ENCODE data around the gene EXOC6.

The EXOC6 gene

GRCh38 chr10:93067443-93068365, 219.4 kb downstream of the EXOC6 start:
- no peak for DNase-seq

DNA sequence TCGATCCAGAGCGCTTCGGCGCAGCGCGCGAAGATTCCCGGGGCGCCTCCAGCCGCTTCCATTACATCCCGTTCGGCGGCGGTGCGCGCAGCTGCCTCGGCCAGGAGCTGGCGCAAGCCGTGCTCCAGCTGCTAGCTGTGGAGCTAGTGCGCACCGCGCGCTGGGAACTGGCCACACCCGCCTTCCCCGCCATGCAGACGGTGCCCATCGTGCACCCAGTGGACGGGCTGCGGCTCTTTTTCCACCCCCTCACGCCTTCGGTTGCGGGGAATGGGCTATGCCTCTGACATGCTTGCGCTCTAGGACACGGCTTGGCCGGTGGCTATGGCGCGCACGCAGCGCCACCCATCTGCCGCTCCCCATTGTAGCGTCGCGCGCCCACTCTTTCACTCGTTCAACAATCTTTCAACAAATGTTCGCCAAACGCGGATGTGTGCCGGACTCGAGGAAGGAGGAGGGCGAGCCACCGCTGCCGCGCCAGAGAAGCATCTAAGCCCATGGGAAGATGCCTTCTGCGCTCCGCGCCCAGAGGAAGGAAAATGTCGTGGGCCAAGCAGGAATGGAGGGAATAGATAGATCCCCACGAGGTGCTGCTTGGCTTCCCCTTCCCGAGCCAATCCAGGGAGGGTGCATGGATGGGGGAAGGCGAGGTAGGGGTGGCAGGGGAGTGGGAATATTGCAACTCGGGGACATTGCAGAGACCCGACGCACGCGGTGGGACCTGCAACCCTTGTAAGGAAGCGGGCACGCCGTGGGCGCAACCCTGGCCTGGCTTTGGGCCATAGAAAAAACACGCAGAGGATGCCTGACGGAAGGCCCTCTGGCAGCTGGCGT, 220.3 kb downstream of the EXOC6 start:
- DNase-seq, result no peak

GRCh38 chr10:93069245-93069561, 220.9 kb downstream of the EXOC6 start:
- DNase-seq, result no peak

- DNase-seq, result no peak
These were observed 222.3 kb downstream of the EXOC6 start for GRCh38 chr10:93070378-93071176.

DNA sequence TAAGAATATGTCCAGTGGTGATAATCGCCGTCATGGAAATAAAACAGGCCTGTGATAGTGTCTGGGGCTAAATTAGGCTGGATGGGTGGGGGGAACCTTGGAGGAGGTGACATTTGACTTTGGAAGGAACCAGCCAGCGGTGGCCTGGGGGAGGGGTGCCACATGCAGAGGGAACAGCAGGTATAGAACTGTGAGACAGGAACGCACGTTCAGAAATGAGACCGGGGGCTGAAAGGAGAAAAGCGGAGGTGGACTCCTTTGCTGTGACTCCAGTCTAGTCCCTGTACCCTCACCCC, 222.8 kb downstream of the EXOC6 start:
- DNase-seq, result no peak

- DNase-seq, result no peak
These were observed 223.4 kb downstream of the EXOC6 start for GRCh38 chr10:93071674-93072224.

GRCh38 chr10:93072225-93072712, 223.9 kb downstream of the EXOC6 start:
- no peak for DNase-seq

DNA sequence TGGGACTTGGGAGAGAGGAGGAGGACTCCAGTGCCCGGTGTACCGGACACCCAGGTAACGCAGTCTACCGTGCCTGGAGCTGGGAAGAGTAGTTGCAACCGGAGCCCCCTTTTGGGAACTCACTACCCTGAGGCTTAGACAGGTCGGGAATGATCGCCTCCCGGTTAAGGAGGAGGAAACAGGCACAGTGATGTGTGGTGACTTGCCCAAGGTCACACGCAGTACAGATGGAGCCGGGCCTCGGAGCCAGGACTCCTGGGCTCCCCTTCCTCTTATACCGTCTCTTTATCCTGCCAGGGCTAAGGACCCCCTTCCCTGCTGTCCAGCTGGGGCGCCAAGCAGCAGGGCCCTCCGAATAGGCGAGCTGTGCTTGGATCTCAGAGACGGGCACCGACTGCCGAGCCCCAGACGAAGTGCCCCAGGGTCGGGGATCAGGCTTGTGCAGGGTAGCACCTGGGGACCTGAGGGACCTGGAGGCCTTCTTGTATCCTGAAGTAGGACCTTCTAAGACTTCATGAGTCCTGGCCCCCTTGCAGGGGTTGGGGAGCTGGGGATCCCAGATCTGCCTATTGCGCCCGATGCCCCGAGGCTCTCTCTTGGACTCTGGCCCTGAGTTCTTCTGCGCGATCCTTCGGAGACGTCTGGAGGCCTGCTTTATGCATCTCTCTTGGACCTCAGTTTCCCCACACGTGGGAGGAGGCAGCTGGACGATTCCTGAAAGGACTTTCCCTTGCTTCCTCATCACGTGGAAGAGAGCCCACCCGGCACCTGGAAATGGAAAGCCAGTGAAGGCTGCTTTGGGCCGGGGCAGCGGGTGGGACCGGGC, 224.6 kb downstream of the EXOC6 start:
- no peak for DNase-seq

DNA sequence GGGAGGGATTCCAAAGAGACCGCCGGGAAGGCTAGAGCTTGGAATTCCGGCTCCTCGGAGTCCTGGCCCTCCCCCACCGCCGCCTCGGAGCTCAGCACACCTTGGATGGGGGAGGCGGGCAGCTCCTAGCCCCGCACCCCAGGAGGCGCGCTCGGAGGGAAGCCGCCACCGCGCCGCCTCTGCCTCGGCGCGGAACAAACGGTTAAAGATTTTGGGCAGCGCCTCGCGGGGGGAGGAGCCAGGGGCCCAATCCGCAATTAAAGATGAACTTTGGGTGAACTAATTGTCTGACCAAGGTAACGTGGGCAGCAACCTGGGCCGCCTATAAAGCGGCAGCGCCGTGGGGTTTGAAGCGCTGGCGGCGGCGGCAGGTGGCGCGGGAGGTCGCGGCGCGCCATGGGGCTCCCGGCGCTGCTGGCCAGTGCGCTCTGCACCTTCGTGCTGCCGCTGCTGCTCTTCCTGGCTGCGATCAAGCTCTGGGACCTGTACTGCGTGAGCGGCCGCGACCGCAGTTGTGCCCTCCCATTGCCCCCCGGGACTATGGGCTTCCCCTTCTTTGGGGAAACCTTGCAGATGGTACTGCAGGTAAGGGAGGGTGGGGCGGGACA, 225.3 kb downstream of the EXOC6 start, which contains the start of gene CYP26A1:
TSS of gene CYP26A1 (plus strand) at position 355 of the 608 bp plus-strand sequence. CDS start at position 397, 42 bp downstream.
- no peak for DNase-seq

DNA sequence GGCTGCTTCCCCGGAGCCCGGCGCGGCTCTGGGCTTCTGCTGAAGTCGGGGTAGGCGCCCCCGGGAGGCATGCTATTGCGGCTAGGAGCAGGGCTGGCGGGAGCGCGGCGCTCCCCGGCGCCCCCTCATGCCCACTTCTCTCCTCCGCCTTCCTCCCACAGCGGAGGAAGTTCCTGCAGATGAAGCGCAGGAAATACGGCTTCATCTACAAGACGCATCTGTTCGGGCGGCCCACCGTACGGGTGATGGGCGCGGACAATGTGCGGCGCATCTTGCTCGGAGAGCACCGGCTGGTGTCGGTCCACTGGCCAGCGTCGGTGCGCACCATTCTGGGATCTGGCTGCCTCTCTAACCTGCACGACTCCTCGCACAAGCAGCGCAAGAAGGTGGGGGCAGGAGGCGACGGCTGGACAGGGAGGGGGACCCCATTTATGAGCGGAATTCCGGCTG, 225.9 kb downstream of the EXOC6 start:
- no peak for DNase-seq

DNA sequence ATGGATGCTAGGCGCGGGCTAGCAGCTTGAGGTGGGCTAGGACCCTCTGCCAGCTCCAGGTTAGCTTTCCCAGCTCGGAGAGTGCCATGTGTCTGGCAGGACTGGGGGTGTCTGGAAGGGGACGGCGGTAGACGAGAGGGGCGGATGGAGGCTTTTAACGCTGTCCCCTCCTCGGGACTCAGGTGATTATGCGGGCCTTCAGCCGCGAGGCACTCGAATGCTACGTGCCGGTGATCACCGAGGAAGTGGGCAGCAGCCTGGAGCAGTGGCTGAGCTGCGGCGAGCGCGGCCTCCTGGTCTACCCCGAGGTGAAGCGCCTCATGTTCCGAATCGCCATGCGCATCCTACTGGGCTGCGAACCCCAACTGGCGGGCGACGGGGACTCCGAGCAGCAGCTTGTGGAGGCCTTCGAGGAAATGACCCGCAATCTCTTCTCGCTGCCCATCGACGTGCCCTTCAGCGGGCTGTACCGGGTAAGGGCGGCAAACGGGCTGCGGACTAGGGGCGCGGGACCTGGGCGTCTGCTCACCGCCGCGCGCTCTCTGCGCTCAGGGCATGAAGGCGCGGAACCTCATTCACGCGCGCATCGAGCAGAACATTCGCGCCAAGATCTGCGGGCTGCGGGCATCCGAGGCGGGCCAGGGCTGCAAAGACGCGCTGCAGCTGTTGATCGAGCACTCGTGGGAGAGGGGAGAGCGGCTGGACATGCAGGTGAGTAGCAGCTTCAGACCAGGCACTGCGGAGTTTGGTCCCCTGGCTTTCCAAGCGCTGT, 226.5 kb downstream of the EXOC6 start:
- no peak for DNase-seq

- DNase-seq, result peak; percentile 51
These were observed 227.3 kb downstream of the EXOC6 start for GRCh38 chr10:93075369-93076221.

DNA sequence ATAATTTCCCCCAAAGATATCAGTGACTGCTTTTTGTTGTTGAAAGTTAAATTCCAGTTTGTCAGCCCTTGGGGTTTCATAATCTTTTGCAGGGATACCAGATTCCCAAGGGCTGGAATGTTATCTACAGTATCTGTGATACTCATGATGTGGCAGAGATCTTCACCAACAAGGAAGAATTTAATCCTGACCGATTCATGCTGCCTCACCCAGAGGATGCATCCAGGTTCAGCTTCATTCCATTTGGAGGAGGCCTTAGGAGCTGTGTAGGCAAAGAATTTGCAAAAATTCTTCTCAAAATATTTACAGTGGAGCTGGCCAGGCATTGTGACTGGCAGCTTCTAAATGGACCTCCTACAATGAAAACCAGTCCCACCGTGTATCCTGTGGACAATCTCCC, 228.6 kb downstream of the EXOC6 start:
- DNase-seq, result no peak

- no peak for DNase-seq
These were observed 229.6 kb downstream of the EXOC6 start for GRCh38 chr10:93077860-93078337.

- DNase-seq, result peak; percentile 16
These were observed 231.5 kb downstream of the EXOC6 start for GRCh38 chr10:93079663-93080349.

DNA sequence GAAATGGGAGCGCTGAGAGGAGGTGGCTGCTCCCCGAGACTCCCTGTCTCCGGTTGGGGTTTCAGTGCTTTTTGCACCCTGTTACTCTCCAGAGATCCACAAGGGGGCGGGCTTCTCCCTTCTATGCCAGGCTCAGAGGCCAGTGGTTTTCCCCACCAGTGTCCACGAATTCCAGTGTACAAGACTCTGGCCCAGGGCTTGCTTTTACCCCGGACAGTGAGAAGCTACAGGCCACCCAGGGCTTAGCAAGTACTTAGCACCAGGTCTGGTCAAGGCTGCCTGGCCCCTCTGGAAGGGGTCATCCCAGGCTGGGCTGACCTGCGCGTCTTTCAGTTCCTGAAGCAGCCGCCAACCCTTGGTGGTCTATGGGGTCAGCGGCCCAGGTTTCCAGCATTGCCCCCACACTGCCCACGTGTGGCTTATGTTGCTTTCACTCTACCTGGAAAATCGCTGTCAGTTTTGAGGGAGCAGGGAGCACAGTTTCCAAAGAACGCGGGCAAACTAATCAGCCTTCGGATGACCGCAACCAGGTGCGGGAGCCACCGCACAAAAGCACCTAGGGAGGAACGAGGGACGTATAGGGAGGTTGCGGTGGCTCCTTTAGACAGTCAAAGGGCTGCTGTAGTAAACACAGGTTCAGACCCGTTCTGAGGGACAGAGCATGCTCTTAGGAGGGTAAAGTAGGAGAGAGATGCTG, 232.2 kb downstream of the EXOC6 start:
- no peak for DNase-seq

GRCh38 chr10:93081318-93081717, 233.0 kb downstream of the EXOC6 start:
- no peak for DNase-seq

GRCh38 chr10:93081834-93082233, 233.5 kb downstream of the EXOC6 start:
- no peak for DNase-seq
